ENCODE measurements around the gene DYNLT5. TPM values are rescaled to one million over a fixed set of nuclear protein-coding genes. Genes with fewer than 3 reads are reported as not detected.

DYNLT5 gene
- total and polyA plus RNA-seq, 3 experiments from 2014 or later: not detected

- H3K4me1 ChIP-seq (ENCODE audit: insufficient read depth, low read length): no peaks in the 10 kb centered on the region
- H3K27me3 Mint-ChIP-seq: peaks cover 2% of the 10 kb centered on the region in 2 donors
- H3K4me3 ChIP-seq (ENCODE audit: low read length): no peak overlapping the region
- H3K27ac ChIP-seq (ENCODE audit: low read depth, low read length): no peak overlapping the region
- no peaks in the 10 kb centered on the region for H3K27me3 ChIP-seq (ENCODE audit: insufficient read depth, low read length, poor library complexity, severe bottlenecking)
- peaks cover 0 to 3% (median 0%) of the 10 kb centered on the region in 3 donors for H3K4me1 Mint-ChIP-seq
- CTCF ChIA-PET: interaction anchor here (0.7 to 1.4 kb wide), 3 partner anchors 12 to 418 kb away, joined by 3 read pairs; no protein-coding TSS in a partner anchor
- DNase-seq: no peak
- no peak overlapping the region for H3K27ac Mint-ChIP-seq
- no peaks in the 10 kb centered on the region for H3K9me3 Mint-ChIP-seq
- no peaks in the 10 kb centered on the region for H3K9me3 ChIP-seq (ENCODE audit: low read length)
- H3K4me3 Mint-ChIP-seq: no peak overlapping the region
- no peaks in the 10 kb centered on the region for H3K36me3 Mint-ChIP-seq
- POLR2A ChIA-PET: no interaction called here
- no peaks in the 10 kb centered on the region for H3K36me3 ChIP-seq (ENCODE audit: insufficient read depth, low read length)
These were observed 14.4 kb upstream of the DYNLT5 start for GRCh38 chr1:66737836-66738235.

DNA sequence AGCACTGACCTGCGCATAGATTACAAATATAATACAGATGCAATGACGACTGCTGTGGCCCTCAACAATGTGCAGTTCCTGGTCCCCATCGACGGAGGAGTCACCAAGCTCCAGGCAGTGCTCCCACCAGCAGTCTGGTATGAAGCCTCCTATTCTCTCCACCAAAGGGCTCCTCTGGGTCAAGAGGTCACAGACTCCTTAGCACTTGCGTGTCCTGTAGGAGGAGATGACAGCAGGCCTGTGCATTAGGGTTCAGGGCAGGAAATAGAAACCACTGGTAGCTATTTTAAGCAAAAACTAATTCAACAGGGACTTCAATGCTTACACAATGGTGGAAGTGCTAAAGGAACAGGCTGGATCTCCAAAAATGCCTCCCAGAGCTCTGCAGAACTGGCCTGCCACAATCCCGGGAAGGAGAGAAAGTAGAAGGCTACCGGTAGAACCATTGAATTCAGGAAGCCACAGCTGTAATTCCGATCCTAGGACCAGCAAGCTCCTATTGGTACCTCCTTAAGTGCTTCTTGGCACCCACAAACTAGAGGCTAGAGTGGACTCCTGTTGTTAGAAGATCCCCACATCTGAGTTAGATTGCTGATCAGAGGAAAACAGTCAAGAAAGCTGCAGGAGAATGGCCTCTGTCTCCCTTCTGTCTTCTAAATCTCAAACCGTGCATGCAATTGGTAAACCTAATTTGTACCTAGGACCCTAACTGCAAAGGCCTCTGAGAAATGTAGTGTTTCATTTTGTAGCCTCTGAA lies 12.7 kb upstream of the DYNLT5 start:
- peaks cover 0 to 3% (median 0%) of the 10 kb centered on the region in 3 donors for H3K4me1 Mint-ChIP-seq
- H3K9me3 Mint-ChIP-seq: no peaks in the 10 kb centered on the region
- Histone ChIP-seq H3K36me3 (ENCODE audit: insufficient read depth, low read length) (no peaks in the 10 kb centered on the region), H3K9me3 (ENCODE audit: low read length) (no peaks in the 10 kb centered on the region), H3K4me3 (ENCODE audit: low read length) (no peak overlapping the region), H3K27ac (ENCODE audit: low read depth, low read length) (no peak overlapping the region), H3K4me1 (ENCODE audit: insufficient read depth, low read length) (no peaks in the 10 kb centered on the region), H3K27me3 (ENCODE audit: insufficient read depth, low read length, poor library complexity, severe bottlenecking) (no peaks in the 10 kb centered on the region)
- DNase-seq: no peak
- peaks cover 2 to 10% of the 10 kb centered on the region in 2 donors for H3K27me3 Mint-ChIP-seq
- ChIA-PET POLR2A (no interaction called here), CTCF (interaction anchor here (1.3 kb wide), 1 partner anchor 13 kb away, joined by 3 read pairs; no protein-coding TSS in a partner anchor)
- no peaks in the 10 kb centered on the region for H3K36me3 Mint-ChIP-seq
- H3K4me3 Mint-ChIP-seq: no peak overlapping the region
- no peak overlapping the region for H3K27ac Mint-ChIP-seq

DNA sequence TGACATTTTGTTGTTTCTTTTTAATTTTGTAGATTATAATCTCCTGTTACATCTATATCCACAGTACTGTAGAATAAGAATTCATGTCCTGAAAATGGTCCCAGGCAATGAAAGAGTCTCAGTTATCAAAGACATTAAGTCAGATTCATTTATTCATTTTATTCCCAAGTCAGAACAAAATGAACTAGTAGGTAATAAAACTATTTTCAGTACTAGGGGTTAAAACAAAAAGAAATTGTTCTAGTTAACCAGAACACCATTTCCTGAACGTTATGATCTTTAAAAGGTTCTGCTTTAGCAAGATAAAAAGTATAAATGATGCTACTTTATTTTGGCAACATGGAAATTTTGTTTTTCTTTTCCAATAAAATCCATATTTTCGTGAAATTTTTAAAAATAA lies 6.8 kb upstream of the DYNLT5 start:
- H3K27ac ChIP-seq (ENCODE audit: low read depth, low read length): no peak overlapping the region
- H3K4me3 Mint-ChIP-seq: no peak overlapping the region
- no peak overlapping the region for H3K27ac Mint-ChIP-seq
- POLR2A ChIA-PET: no interaction called here
- H3K27me3 Mint-ChIP-seq: peaks cover 3 to 49% of the 10 kb centered on the region in 2 donors
- no peaks in the 10 kb centered on the region for H3K27me3 ChIP-seq (ENCODE audit: insufficient read depth, low read length, poor library complexity, severe bottlenecking)
- CTCF ChIA-PET: no interaction called here
- no peaks in the 10 kb centered on the region for H3K36me3 Mint-ChIP-seq
- H3K4me3 ChIP-seq (ENCODE audit: low read length): no peak overlapping the region
- H3K4me1 Mint-ChIP-seq: no peaks in the 10 kb centered on the region
- H3K9me3 Mint-ChIP-seq: no peaks in the 10 kb centered on the region
- H3K36me3 ChIP-seq (ENCODE audit: insufficient read depth, low read length): no peaks in the 10 kb centered on the region
- no peaks in the 10 kb centered on the region for H3K4me1 ChIP-seq (ENCODE audit: insufficient read depth, low read length)
- no peak for DNase-seq
- no peaks in the 10 kb centered on the region for H3K9me3 ChIP-seq (ENCODE audit: low read length)

GRCh38 chr1:66747501-66747900 lies 4.8 kb upstream of the DYNLT5 start:
- no peak overlapping the region for H3K27ac Mint-ChIP-seq
- H3K4me3 Mint-ChIP-seq: no peak overlapping the region
- Histone ChIP-seq H3K36me3 (ENCODE audit: insufficient read depth, low read length) (no peaks in the 10 kb centered on the region), H3K4me3 (ENCODE audit: low read length) (no peak overlapping the region), H3K27ac (ENCODE audit: low read depth, low read length) (no peak overlapping the region), H3K4me1 (ENCODE audit: insufficient read depth, low read length) (no peaks in the 10 kb centered on the region), H3K9me3 (ENCODE audit: low read length) (no peaks in the 10 kb centered on the region), H3K27me3 (ENCODE audit: insufficient read depth, low read length, poor library complexity, severe bottlenecking) (peaks cover 8% of the 10 kb centered on the region)
- no peaks in the 10 kb centered on the region for H3K36me3 Mint-ChIP-seq
- no peaks in the 10 kb centered on the region for H3K9me3 Mint-ChIP-seq
- ChIA-PET CTCF (no interaction called here), POLR2A (no interaction called here)
- peaks cover 13 to 65% of the 10 kb centered on the region in 2 donors for H3K27me3 Mint-ChIP-seq
- peaks cover 4 to 7% (median 6%) of the 10 kb centered on the region in 3 donors for H3K4me1 Mint-ChIP-seq
- no peak for DNase-seq

DNA sequence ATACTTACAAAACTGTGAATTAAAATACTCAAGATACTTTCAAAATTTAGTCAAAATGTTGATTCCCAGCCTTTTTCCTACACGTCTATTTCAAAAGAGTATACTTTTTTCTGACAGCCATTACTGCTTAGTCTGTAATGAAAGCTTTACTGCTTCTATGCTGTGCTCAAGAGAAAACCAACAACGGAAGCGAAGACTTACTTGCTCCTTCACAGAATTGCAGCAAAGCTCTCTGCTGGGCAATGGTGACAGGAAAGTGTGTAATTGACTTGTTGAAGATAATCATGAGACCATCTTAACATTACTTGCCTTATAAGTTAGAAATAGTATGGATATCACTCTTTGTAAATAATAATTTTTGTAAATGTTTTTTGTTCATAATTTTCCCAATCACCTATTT lies 1.7 kb upstream of the DYNLT5 start:
- H3K4me1 ChIP-seq (ENCODE audit: insufficient read depth, low read length): no peaks in the 10 kb centered on the region
- POLR2A ChIA-PET: no interaction called here
- no peaks in the 10 kb centered on the region for H3K36me3 ChIP-seq (ENCODE audit: insufficient read depth, low read length)
- H3K9me3 ChIP-seq (ENCODE audit: low read length): no peaks in the 10 kb centered on the region
- H3K27me3 ChIP-seq (ENCODE audit: insufficient read depth, low read length, poor library complexity, severe bottlenecking): peaks cover 11% of the 10 kb centered on the region
- CTCF ChIA-PET: no interaction called here
- H3K27me3 Mint-ChIP-seq: peaks cover 20 to 73% of the 10 kb centered on the region in 2 donors
- peaks cover 8 to 14% (median 14%) of the 10 kb centered on the region in 3 donors for H3K4me1 Mint-ChIP-seq
- peaks cover 0 to 3% (median 0%) of the 10 kb centered on the region in 3 donors for H3K36me3 Mint-ChIP-seq
- no peak overlapping the region for H3K4me3 ChIP-seq (ENCODE audit: low read length)
- no peak for DNase-seq
- no peak overlapping the region for H3K27ac Mint-ChIP-seq
- H3K9me3 Mint-ChIP-seq: no peaks in the 10 kb centered on the region
- H3K4me3 Mint-ChIP-seq: no peak overlapping the region
- H3K27ac ChIP-seq (ENCODE audit: low read depth, low read length): no peak overlapping the region

- Mint-ChIP-seq H3K9me3 (no peaks in the 10 kb centered on the region), H3K4me1 (peaks cover 8 to 14% (median 14%) of the 10 kb centered on the region in 3 donors), H3K4me3 (no peak overlapping the region), H3K27ac (no peak overlapping the region), H3K27me3 (peaks cover 20 to 73% of the 10 kb centered on the region in 2 donors), H3K36me3 (peaks cover 0 to 3% (median 0%) of the 10 kb centered on the region in 3 donors)
- Histone ChIP-seq H3K4me1 (ENCODE audit: insufficient read depth, low read length) (no peaks in the 10 kb centered on the region), H3K27me3 (ENCODE audit: insufficient read depth, low read length, poor library complexity, severe bottlenecking) (peaks cover 13% of the 10 kb centered on the region), H3K4me3 (ENCODE audit: low read length) (no peak overlapping the region), H3K27ac (ENCODE audit: low read depth, low read length) (no peak overlapping the region), H3K9me3 (ENCODE audit: low read length) (no peaks in the 10 kb centered on the region), H3K36me3 (ENCODE audit: insufficient read depth, low read length) (no peaks in the 10 kb centered on the region)
- CTCF ChIA-PET: no interaction called here
- no peak for DNase-seq
- POLR2A ChIA-PET: no interaction called here
These were observed 1.1 kb upstream of the DYNLT5 start for GRCh38 chr1:66751160-66751559.

DNA sequence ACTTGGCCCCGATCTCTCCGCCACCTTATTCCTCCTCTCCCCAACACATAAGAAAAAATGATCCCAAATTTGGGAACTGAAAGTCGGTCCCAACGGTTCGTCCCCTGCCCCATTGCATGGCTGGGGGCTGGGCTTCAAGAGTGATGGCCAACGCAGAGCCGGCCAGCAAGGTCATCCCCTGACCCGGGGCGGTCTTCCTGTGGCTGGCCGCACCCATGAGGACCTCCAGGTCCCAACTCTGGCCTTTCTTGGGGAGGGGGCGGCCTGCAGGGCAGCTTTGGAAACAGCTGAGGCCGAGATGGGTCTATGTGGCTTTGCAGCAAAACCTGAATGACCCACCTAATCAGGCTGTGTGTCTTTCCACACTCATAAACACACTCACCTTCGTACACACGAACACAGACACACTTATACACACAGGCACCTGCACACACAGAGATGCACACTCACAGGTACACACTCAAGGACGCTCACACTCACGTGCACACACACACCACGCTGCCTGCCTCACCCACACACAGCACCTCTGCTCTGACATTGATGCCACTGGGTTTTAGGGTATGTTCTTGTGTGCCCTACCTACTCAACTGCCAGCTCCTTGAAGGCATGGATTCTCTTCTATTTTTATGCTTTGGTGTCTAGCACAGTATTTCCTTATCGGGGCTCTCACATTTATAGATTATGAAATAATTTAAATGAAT lies 562 bp downstream of the DYNLT5 start:
- Histone ChIP-seq H3K27ac (ENCODE audit: low read depth, low read length) (no peak overlapping the region), H3K36me3 (ENCODE audit: insufficient read depth, low read length) (no peaks in the 10 kb centered on the region), H3K4me3 (ENCODE audit: low read length) (no peak overlapping the region), H3K27me3 (ENCODE audit: insufficient read depth, low read length, poor library complexity, severe bottlenecking) (peaks cover 17% of the 10 kb centered on the region), H3K4me1 (ENCODE audit: insufficient read depth, low read length) (no peaks in the 10 kb centered on the region), H3K9me3 (ENCODE audit: low read length) (no peaks in the 10 kb centered on the region)
- H3K27ac Mint-ChIP-seq: peak overlapping the region in 2 of 8 donors; percentile 26 to 72
- no peaks in the 10 kb centered on the region for H3K9me3 Mint-ChIP-seq
- H3K4me1 Mint-ChIP-seq: peaks cover 8 to 14% (median 14%) of the 10 kb centered on the region in 3 donors
- ChIA-PET POLR2A (no interaction called here), CTCF (no interaction called here)
- no peak for DNase-seq
- H3K27me3 Mint-ChIP-seq: peaks cover 20 to 69% of the 10 kb centered on the region in 2 donors
- H3K4me3 Mint-ChIP-seq: peak overlapping the region in 3 of 7 donors; percentile 19 to 62 (median 24)
- H3K36me3 Mint-ChIP-seq: peaks cover 0 to 3% (median 0%) of the 10 kb centered on the region in 3 donors

DNA sequence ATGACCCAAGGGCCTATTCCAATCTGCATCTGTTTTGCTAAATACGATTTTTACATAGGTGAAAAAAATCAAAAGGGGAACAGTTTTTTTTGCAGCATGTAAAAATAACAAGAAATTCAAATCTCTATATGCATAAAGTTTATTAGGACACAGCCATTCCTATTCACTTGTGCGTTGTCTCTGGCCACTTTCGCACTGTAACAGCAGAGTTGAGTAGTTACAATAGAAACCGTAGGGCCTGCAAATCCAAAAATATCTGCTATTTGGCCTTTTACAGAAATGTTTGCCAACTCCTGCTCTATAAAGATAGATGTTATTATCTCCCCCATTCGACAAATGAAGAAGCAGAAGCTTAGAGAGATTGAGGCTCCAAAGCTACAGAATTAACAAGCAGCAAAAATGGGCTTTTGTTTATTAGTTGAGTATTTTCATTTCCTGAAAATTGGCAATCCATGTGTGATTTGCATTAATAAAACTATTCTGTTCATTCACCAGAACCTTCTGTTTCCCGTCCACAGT lies 5.5 kb downstream of the DYNLT5 start:
- no peaks in the 10 kb centered on the region for H3K4me1 ChIP-seq (ENCODE audit: insufficient read depth, low read length)
- CTCF ChIA-PET: no interaction called here
- H3K27me3 ChIP-seq (ENCODE audit: insufficient read depth, low read length, poor library complexity, severe bottlenecking): peaks cover 9% of the 10 kb centered on the region
- no peak overlapping the region for H3K27ac Mint-ChIP-seq
- no peak overlapping the region for H3K4me3 ChIP-seq (ENCODE audit: low read length)
- peaks cover 4 to 29% of the 10 kb centered on the region in 2 donors for H3K27me3 Mint-ChIP-seq
- H3K36me3 Mint-ChIP-seq: peaks cover 0 to 3% (median 0%) of the 10 kb centered on the region in 3 donors
- no peak for DNase-seq
- no peaks in the 10 kb centered on the region for H3K36me3 ChIP-seq (ENCODE audit: insufficient read depth, low read length)
- POLR2A ChIA-PET: no interaction called here
- H3K4me1 Mint-ChIP-seq: peaks cover 3 to 4% (median 4%) of the 10 kb centered on the region in 3 donors
- H3K9me3 ChIP-seq (ENCODE audit: low read length): no peaks in the 10 kb centered on the region
- no peaks in the 10 kb centered on the region for H3K9me3 Mint-ChIP-seq
- peak overlapping the region; percentile 57 for H3K27ac ChIP-seq (ENCODE audit: low read depth, low read length)
- H3K4me3 Mint-ChIP-seq: no peak overlapping the region

Data from CD8-positive, alpha-beta memory T cell (primary cell).